ENCODE results near the gene TOGARAM2.

TOGARAM2 gene

GRCh38 chr2:29031046-29031445 lies 49.9 kb downstream of the TOGARAM2 start:
- Histone ChIP-seq H3K9me3 (ENCODE audit: severe bottlenecking) (no peaks in the 10 kb centered on the region), H3K27me3 (ENCODE audit: insufficient read depth, poor library complexity, severe bottlenecking) (no peaks in the 10 kb centered on the region), H3K27ac (ENCODE audit: poor library complexity, severe bottlenecking) (no peak overlapping the region), H3K4me3 (ENCODE audit: severe bottlenecking) (no peak overlapping the region), H3K36me3 (ENCODE audit: low read depth) (no peaks in the 10 kb centered on the region), H3K4me1 (ENCODE audit: insufficient read depth, poor library complexity, severe bottlenecking) (peaks cover 14% of the 10 kb centered on the region)
- TF ChIP-seq, protein P1, sequence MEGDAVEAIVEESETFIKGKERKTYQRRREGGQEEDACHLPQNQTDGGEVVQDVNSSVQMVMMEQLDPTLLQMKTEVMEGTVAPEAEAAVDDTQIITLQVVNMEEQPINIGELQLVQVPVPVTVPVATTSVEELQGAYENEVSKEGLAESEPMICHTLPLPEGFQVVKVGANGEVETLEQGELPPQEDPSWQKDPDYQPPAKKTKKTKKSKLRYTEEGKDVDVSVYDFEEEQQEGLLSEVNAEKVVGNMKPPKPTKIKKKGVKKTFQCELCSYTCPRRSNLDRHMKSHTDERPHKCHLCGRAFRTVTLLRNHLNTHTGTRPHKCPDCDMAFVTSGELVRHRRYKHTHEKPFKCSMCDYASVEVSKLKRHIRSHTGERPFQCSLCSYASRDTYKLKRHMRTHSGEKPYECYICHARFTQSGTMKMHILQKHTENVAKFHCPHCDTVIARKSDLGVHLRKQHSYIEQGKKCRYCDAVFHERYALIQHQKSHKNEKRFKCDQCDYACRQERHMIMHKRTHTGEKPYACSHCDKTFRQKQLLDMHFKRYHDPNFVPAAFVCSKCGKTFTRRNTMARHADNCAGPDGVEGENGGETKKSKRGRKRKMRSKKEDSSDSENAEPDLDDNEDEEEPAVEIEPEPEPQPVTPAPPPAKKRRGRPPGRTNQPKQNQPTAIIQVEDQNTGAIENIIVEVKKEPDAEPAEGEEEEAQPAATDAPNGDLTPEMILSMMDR (IDR thresholded peaks at IDR 0.05; ENCODE audit: poor library complexity, severe bottlenecking): no peak
- ATAC-seq (ENCODE audit: low read depth): no peak
- DNase-seq (ENCODE audit: low spot score): no peak

GRCh38 chr2:29032189-29032588 lies 51.1 kb downstream of the TOGARAM2 start:
- Histone ChIP-seq H3K36me3 (ENCODE audit: low read depth) (no peaks in the 10 kb centered on the region), H3K4me1 (ENCODE audit: insufficient read depth, poor library complexity, severe bottlenecking) (peaks cover 14% of the 10 kb centered on the region), H3K9me3 (ENCODE audit: severe bottlenecking) (no peaks in the 10 kb centered on the region), H3K27me3 (ENCODE audit: insufficient read depth, poor library complexity, severe bottlenecking) (no peaks in the 10 kb centered on the region), H3K27ac (ENCODE audit: poor library complexity, severe bottlenecking) (no peak overlapping the region), H3K4me3 (ENCODE audit: severe bottlenecking) (no peak overlapping the region)
- DNase-seq (ENCODE audit: low spot score): peak; percentile 9
- TF ChIP-seq, protein P1 (IDR thresholded peaks at IDR 0.05; ENCODE audit: poor library complexity, severe bottlenecking): no peak
- ATAC-seq (ENCODE audit: low read depth): no peak

DNA sequence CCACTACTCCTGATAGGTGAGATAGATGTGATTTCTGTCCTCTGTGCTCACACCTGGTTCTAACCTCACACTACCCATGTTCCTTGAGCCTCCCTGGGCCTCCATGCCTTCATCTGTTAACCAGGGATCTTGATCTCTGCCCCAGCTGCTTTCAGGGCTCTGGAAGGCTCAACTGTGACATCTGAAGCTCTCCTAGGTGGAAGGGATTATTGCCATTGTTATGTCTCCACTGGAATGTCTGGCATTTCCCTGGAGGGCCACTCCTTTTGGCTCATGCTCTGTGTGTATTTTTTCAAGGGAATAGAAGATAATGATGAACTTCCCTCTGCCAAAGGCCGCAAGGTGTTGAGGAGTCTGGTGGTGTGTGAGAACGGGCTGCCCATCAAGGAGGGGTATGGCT lies 52.1 kb downstream of the TOGARAM2 start:
- Histone ChIP-seq H3K27ac (ENCODE audit: poor library complexity, severe bottlenecking) (peak overlapping the region; percentile 30), H3K4me1 (ENCODE audit: insufficient read depth, poor library complexity, severe bottlenecking) (peaks cover 14% of the 10 kb centered on the region), H3K36me3 (ENCODE audit: low read depth) (no peaks in the 10 kb centered on the region), H3K27me3 (ENCODE audit: insufficient read depth, poor library complexity, severe bottlenecking) (no peaks in the 10 kb centered on the region), H3K4me3 (ENCODE audit: severe bottlenecking) (no peak overlapping the region), H3K9me3 (ENCODE audit: severe bottlenecking) (no peaks in the 10 kb centered on the region)
- TF ChIP-seq, protein P1 (IDR thresholded peaks at IDR 0.05; ENCODE audit: poor library complexity, severe bottlenecking): no peak
- ATAC-seq (ENCODE audit: low read depth): peak; percentile 96
- DNase-seq (ENCODE audit: low spot score): peak; percentile 25

GRCh38 chr2:29033656-29034055 lies 52.6 kb downstream of the TOGARAM2 start:
- Histone ChIP-seq H3K4me3 (ENCODE audit: severe bottlenecking) (no peak overlapping the region), H3K27ac (ENCODE audit: poor library complexity, severe bottlenecking) (peak overlapping the region; percentile 30), H3K4me1 (ENCODE audit: insufficient read depth, poor library complexity, severe bottlenecking) (peaks cover 14% of the 10 kb centered on the region), H3K36me3 (ENCODE audit: low read depth) (no peaks in the 10 kb centered on the region), H3K9me3 (ENCODE audit: severe bottlenecking) (no peaks in the 10 kb centered on the region), H3K27me3 (ENCODE audit: insufficient read depth, poor library complexity, severe bottlenecking) (no peaks in the 10 kb centered on the region)
- ATAC-seq (ENCODE audit: low read depth): no peak
- DNase-seq (ENCODE audit: low spot score): no peak
- TF ChIP-seq, protein P1 (IDR thresholded peaks at IDR 0.05; ENCODE audit: poor library complexity, severe bottlenecking): no peak

GRCh38 chr2:29035016-29035745 lies 54.1 kb downstream of the TOGARAM2 start:
- no peak overlapping the region for H3K4me3 ChIP-seq (ENCODE audit: severe bottlenecking)
- no peak for DNase-seq (ENCODE audit: low spot score)
- no peak overlapping the region for H3K27ac ChIP-seq (ENCODE audit: poor library complexity, severe bottlenecking)
- H3K36me3 ChIP-seq (ENCODE audit: low read depth): no peaks in the 10 kb centered on the region
- H3K9me3 ChIP-seq (ENCODE audit: severe bottlenecking): no peaks in the 10 kb centered on the region
- no peak for ATAC-seq (ENCODE audit: low read depth)
- no peaks in the 10 kb centered on the region for H3K27me3 ChIP-seq (ENCODE audit: insufficient read depth, poor library complexity, severe bottlenecking)
- peaks cover 14% of the 10 kb centered on the region for H3K4me1 ChIP-seq (ENCODE audit: insufficient read depth, poor library complexity, severe bottlenecking)
- TF ChIP-seq, protein P1 (IDR thresholded peaks at IDR 0.05; ENCODE audit: poor library complexity, severe bottlenecking): no peak
